GM12874 (cell line): ENCODE results near the gene NCOA3.

Experiments
- CTCF ChIP-seq: IDR thresholded peaks from 2 replicates; pipeline ENCODE4 v1.5.1; 2011; ENCODE audit warnings: low read depth, mild to moderate bottlenecking, control low read depth, low read length, moderate library complexity; ENCODE audit not compliant: insufficient read depth

NCOA3 gene

GRCh38 chr20:47543006-47543431 is 41.3 kb downstream of the NCOA3 start:
- no peak for TF ChIP-seq CTCF

GRCh38 chr20:47544240-47544639 is 42.6 kb downstream of the NCOA3 start:
- no peak for TF ChIP-seq CTCF

GRCh38 chr20:47544852-47545251 is 43.2 kb downstream of the NCOA3 start:
- no peak for TF ChIP-seq CTCF

- TF ChIP-seq CTCF, result no peak
Measured at GRCh38 chr20:47545499-47545898, 43.8 kb downstream of the NCOA3 start.

- no peak for TF ChIP-seq CTCF
Measured at GRCh38 chr20:47546184-47547033, 44.7 kb downstream of the NCOA3 start.

GRCh38 chr20:47547034-47547387 is 45.3 kb downstream of the NCOA3 start:
- TF ChIP-seq CTCF, result no peak

GRCh38 chr20:47549671-47550070 is 48.0 kb downstream of the NCOA3 start:
- TF ChIP-seq CTCF, result no peak

GRCh38 chr20:47551222-47551621 is 49.5 kb downstream of the NCOA3 start:
- no peak for TF ChIP-seq CTCF
